Caco-2 (cell line): Measurements from ENCODE around the gene GLT1D1. TPM values are rescaled to one million over a fixed set of nuclear protein-coding genes. Genes with fewer than 3 reads are reported as not detected.

ENCODE experiments used
- BruUV-seq: library from RNA; stranded (reverse); fragments of 400-500 nt; replicated peaks from 2 replicates; lab custom pipeline; 2021; lab: Mats Ljungman, UMichigan
- CTCF ChIA-PET: fragments of 300-600 bp; sonication (Branson Sonifier 250); formaldehyde crosslinking; loops from one replicate; lab custom pipeline; 2022; ENCODE audit warnings: antibody characterized with exemption; lab: Charles Lee
- POLR2A ChIA-PET: fragments of 300-600 bp; sonication (Branson Sonifier 250); formaldehyde crosslinking; loops from one replicate; lab custom pipeline; 2022; ENCODE audit warnings: antibody characterized with exemption; lab: Charles Lee
- DNase-seq, 2 experiments: peaks; one replicate each; pipeline versions ENCODE4 v3.0.0 to v3.0.0-alpha.2; 2020 to 2022
- H3K27me3 ChIP-seq: replicated peaks from 2 replicates; pipeline ENCODE4 v1.6.0; 2011; ENCODE audit warnings: low read length; ENCODE audit not compliant: control insufficient read depth, insufficient read depth
- H3K36me3 ChIP-seq: 2 replicates; pipeline ENCODE4 v1.5.1; 2011; ENCODE audit warnings: low read length; ENCODE audit not compliant: control insufficient read depth, insufficient read depth
- H3K4me1 ChIP-seq: fragments of 250-450 bp; sonication (Bioruptor Pico); 2 replicates; pipeline ENCODE4 v1.5.1; 2020; ENCODE audit warnings: mild to moderate bottlenecking
- H3K4me3 ChIP-seq: 2 replicates; pipeline ENCODE4 v1.5.1; 2011; ENCODE audit warnings: low read depth, mild to moderate bottlenecking, control low read depth, low read length
- H3K9me3 ChIP-seq: fragments of 250-450 bp; sonication (Bioruptor Pico); 2 replicates; pipeline ENCODE4 v1.5.1; 2020; ENCODE audit warnings: mild to moderate bottlenecking, moderate library complexity
- H3K27ac Mint-ChIP-seq: one replicate; pipeline ENCODE4 v1.8.0; 2022; ENCODE audit warnings: mixed read lengths; ENCODE audit not compliant: unreplicated experiment
- H3K27me3 Mint-ChIP-seq: one replicate; pipeline ENCODE4 v1.8.0; 2022; ENCODE audit warnings: mixed read lengths; ENCODE audit not compliant: insufficient read depth, unreplicated experiment
- H3K36me3 Mint-ChIP-seq: one replicate; pipeline ENCODE4 v1.8.0; 2022; ENCODE audit warnings: mild to moderate bottlenecking, mixed read lengths; ENCODE audit not compliant: insufficient read depth, unreplicated experiment
- H3K4me1 Mint-ChIP-seq: one replicate; pipeline ENCODE4 v1.8.0; 2022; ENCODE audit warnings: low read depth, mixed read lengths; ENCODE audit not compliant: unreplicated experiment
- H3K4me3 Mint-ChIP-seq: one replicate; pipeline ENCODE4 v1.8.0; 2022; ENCODE audit warnings: mild to moderate bottlenecking, moderate library complexity, mixed read lengths; ENCODE audit not compliant: unreplicated experiment
- H3K9me3 Mint-ChIP-seq: one replicate; pipeline ENCODE4 v1.8.0; 2022; ENCODE audit warnings: mixed read lengths; ENCODE audit not compliant: unreplicated experiment
- intact Hi-C: fragments of 100-400 bp; cut with micrococcal nuclease; formaldehyde crosslinking; loops from one replicate; pipeline ENCODE4 v1.10.0; 2022; ENCODE audit not compliant: unreplicated experiment
- total RNA-seq: library from RNA; stranded (reverse); gene quantifications from 2 replicates; pipeline ENCODE4 v1.2.3, GENCODE V29; 2022
- TF ChIP-seq, protein P1 (sequence below), 2 experiments: fragments of 200-600 bp in 1 of 2; IDR thresholded peaks; 1 replicate in 1 of 2; 2 replicates in 1 of 2; pipeline versions ENCODE4 v1.5.1 to v1.8.0; 2011 to 2022; ENCODE audit warnings: antibody characterized with exemption in 1 of 2, control low read depth in 1 of 2, inconsistent platforms in 1 of 2, low read depth in 1 of 2, low read length in 1 of 2, mild to moderate bottlenecking in 1 of 2, moderate library complexity in 1 of 2; ENCODE audit not compliant: insufficient read depth in 1 of 2, severe bottlenecking in 1 of 2, unreplicated experiment in 1 of 2

The GLT1D1 gene
- total RNA-seq, 1 experiment from 2014 or later = not detected

- no peaks in the 10 kb centered on the region for H3K27me3 Mint-ChIP-seq
- POLR2A ChIA-PET = no interaction called here
- TF ChIP-seq, protein P1, sequence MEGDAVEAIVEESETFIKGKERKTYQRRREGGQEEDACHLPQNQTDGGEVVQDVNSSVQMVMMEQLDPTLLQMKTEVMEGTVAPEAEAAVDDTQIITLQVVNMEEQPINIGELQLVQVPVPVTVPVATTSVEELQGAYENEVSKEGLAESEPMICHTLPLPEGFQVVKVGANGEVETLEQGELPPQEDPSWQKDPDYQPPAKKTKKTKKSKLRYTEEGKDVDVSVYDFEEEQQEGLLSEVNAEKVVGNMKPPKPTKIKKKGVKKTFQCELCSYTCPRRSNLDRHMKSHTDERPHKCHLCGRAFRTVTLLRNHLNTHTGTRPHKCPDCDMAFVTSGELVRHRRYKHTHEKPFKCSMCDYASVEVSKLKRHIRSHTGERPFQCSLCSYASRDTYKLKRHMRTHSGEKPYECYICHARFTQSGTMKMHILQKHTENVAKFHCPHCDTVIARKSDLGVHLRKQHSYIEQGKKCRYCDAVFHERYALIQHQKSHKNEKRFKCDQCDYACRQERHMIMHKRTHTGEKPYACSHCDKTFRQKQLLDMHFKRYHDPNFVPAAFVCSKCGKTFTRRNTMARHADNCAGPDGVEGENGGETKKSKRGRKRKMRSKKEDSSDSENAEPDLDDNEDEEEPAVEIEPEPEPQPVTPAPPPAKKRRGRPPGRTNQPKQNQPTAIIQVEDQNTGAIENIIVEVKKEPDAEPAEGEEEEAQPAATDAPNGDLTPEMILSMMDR (IDR thresholded peaks at IDR 0.05; ENCODE audit: insufficient read depth in 1 of 2, low read depth in 1 of 2, low read length in 1 of 2, severe bottlenecking in 1 of 2, unreplicated experiment in 1 of 2) = no peak
- DNase-seq = no peak
- intact Hi-C loops = no loop called here
- CTCF ChIA-PET = no interaction called here
- no peak overlapping the region for H3K4me3 Mint-ChIP-seq
- H3K36me3 Mint-ChIP-seq = no peaks in the 10 kb centered on the region
- H3K4me1 Mint-ChIP-seq = no peaks in the 10 kb centered on the region
- H3K27ac Mint-ChIP-seq = no peak overlapping the region
- Histone ChIP-seq H3K9me3 (no peaks in the 10 kb centered on the region), H3K4me1 (no peaks in the 10 kb centered on the region), H3K4me3 (no peak overlapping the region), H3K36me3 (no peaks in the 10 kb centered on the region), H3K27me3 (no peaks in the 10 kb centered on the region)
- H3K9me3 Mint-ChIP-seq = no peaks in the 10 kb centered on the region
- BruUV-seq = no TSS peak
These were observed 75.8 kb downstream of the GLT1D1 start for GRCh38 chr12:128929057-128929456.

DNA sequence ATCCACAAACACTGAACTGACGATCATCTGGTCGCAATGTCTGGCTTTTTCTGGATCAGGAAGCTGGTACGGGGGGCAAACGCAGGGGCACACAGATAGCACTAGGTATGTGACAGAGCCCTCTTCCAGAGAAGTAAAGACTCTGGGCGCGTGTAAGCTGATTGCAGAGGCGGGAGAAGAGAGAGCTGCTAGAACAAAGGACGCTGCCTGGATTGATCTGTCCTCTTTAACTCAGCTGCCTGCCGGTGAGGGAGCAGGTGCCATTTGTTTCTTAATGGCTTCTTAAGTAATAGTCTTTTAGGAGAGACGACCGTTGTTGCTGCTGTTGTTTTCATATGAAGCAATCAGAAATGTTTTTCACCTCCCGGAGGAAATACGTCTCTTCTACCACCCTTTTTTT is 77.3 kb downstream of the GLT1D1 start:
- H3K4me1 Mint-ChIP-seq = no peaks in the 10 kb centered on the region
- no peak overlapping the region for H3K4me3 ChIP-seq
- no peak overlapping the region for H3K4me3 Mint-ChIP-seq
- ChIA-PET CTCF (no interaction called here), POLR2A (interaction anchor here (0.7 kb wide), 1 partner anchor 101 kb away, joined by 5 read pairs; no protein-coding TSS in a partner anchor)
- TF ChIP-seq, protein P1 (IDR thresholded peaks at IDR 0.05; ENCODE audit: insufficient read depth in 1 of 2, low read depth in 1 of 2, low read length in 1 of 2, severe bottlenecking in 1 of 2, unreplicated experiment in 1 of 2) = no peak
- no peaks in the 10 kb centered on the region for H3K4me1 ChIP-seq
- H3K27me3 ChIP-seq = no peaks in the 10 kb centered on the region
- intact Hi-C loops = no loop called here
- no peaks in the 10 kb centered on the region for H3K9me3 Mint-ChIP-seq
- no peaks in the 10 kb centered on the region for H3K36me3 Mint-ChIP-seq
- no peaks in the 10 kb centered on the region for H3K9me3 ChIP-seq
- no peak overlapping the region for H3K27ac Mint-ChIP-seq
- BruUV-seq = no TSS peak
- H3K36me3 ChIP-seq = no peaks in the 10 kb centered on the region
- H3K27me3 Mint-ChIP-seq = no peaks in the 10 kb centered on the region
- DNase-seq = no peak

DNA sequence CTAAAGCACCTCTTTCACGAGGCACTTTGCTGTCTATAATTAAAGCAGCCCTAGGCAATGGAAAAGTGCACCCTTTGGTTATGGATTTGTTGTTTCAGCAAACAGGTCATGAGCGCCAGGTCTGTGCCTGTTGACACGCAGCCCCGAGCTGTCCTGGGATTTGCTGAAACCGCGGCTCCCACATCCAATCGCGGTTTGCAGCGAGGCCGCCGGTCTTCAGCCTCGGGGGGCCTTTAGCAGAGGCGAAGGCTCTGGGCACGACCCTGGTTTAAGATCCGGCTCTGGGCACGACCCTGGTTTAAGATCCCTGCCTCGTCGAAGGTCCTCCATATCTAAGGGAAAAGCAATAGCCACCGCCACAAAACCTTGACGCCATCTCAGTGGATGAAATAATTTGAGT is 79.2 kb downstream of the GLT1D1 start:
- Mint-ChIP-seq H3K27ac (no peak overlapping the region), H3K36me3 (no peaks in the 10 kb centered on the region), H3K4me3 (no peak overlapping the region), H3K4me1 (no peaks in the 10 kb centered on the region), H3K27me3 (no peaks in the 10 kb centered on the region), H3K9me3 (no peaks in the 10 kb centered on the region)
- H3K36me3 ChIP-seq = no peaks in the 10 kb centered on the region
- TF ChIP-seq, protein P1 (IDR thresholded peaks at IDR 0.05; ENCODE audit: insufficient read depth in 1 of 2, low read depth in 1 of 2, low read length in 1 of 2, severe bottlenecking in 1 of 2, unreplicated experiment in 1 of 2) = no peak
- POLR2A ChIA-PET = no interaction called here
- intact Hi-C loops = no loop called here
- H3K4me3 ChIP-seq = no peak overlapping the region
- no peaks in the 10 kb centered on the region for H3K27me3 ChIP-seq
- CTCF ChIA-PET = no interaction called here
- no peaks in the 10 kb centered on the region for H3K9me3 ChIP-seq
- no peak for DNase-seq
- H3K4me1 ChIP-seq = no peaks in the 10 kb centered on the region
- no TSS peak for BruUV-seq
